HG03520 (cell line): Measurements from ENCODE around the gene LRCOL1.

Experiments used
- ATAC-seq: cut with Tn5 transposase; IDR thresholded peaks from one replicate; pipeline ENCODE4 v1.9.1; 2021; ENCODE audit warnings: mild to moderate bottlenecking, moderate library complexity; ENCODE audit not compliant: unreplicated experiment

LRCOL1 gene

DNA sequence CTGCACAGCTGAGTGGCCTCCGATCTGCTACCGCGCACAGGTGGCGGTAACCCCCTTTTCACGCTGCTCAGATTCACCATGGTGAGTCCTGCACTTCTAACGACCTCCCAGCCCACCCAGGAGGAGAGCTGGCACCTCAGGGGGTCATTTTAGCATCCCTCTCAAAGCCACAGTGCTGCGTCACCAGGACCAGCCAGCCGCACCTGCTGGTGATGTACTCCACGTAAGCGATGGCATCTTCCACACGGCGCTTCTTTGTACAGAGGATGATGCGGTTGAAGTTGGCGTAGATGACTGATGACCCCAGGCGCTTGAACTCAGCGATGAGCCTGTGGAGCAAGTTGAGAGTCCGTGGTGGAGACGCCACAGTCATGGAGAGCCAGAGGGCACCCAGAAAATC is 27.4 kb upstream of the LRCOL1 start:
- ATAC-seq: no peak

DNA sequence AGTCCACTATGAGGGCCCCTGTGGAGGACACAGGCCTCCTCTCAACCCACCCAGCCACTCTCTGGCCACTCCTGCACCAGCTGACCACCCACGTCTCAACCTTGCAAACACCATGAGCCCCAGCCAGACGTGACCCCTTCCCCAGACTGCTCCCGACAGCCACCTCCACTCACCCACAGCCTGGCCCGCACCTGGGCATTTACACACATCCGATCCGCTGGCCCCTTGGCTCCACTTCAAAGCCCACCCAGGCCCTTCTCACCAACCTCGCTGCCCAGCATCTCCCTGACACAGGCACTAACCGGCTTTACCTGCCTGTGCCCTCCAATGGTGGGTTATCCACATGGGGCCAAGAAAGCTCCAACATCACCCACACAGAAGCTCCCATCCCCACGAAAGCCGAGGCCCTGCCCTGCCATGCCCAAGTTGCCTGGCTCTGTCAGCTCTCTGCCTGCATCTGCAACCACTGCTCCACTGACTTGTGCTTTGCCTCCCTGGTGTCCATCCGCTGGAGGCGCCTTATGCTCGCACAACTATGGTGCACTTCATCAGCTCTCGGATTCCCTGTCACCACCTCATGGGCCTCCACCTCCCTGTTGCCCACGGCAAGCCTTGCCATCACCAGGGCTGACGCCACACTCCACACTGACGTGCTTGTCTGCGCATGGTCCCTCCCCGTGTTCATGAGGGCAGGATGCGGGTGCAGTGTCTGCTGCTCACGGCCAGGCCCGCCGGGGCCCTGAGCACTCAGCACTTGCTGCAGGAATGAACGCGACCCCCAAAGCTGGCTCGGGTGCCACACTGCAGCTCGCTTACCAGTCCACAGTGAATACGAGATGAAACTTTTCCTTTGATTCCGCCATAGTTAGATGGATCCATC is 24.9 kb upstream of the LRCOL1 start:
- no peak for ATAC-seq

- no peak for ATAC-seq
Observed at GRCh38 chr12:132634411-132634990, 24.1 kb upstream of the LRCOL1 start.

- ATAC-seq: no peak
Observed at GRCh38 chr12:132633901-132634300, 23.5 kb upstream of the LRCOL1 start.

- no peak for ATAC-seq
Observed at GRCh38 chr12:132633398-132633797, 23.0 kb upstream of the LRCOL1 start.

- ATAC-seq: no peak
Observed at GRCh38 chr12:132632521-132633228, 22.3 kb upstream of the LRCOL1 start.

GRCh38 chr12:132631666-132632065 is 21.3 kb upstream of the LRCOL1 start:
- ATAC-seq: no peak

DNA sequence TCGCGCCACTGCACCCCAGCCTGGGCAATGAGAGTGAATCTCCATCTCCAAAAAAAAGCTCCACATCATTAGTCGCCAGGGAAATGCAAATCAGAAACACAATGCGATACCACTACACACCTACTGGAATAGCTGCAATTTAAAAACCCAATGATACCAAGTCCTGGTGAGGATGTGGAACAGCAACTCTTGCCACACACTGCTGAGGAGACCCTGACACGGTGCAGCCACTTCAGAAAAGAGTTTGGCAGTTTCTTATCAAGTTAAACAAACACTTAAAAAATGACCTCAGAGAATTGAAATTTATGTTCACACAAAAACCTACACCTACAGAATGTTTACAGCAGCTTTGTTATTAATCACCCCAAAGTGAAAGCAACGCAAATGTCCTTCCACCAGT is 20.3 kb upstream of the LRCOL1 start:
- ATAC-seq: no peak

GRCh38 chr12:132629330-132629729 is 18.9 kb upstream of the LRCOL1 start:
- ATAC-seq: no peak

GRCh38 chr12:132625731-132626430 is 15.5 kb upstream of the LRCOL1 start:
- ATAC-seq: no peak

DNA sequence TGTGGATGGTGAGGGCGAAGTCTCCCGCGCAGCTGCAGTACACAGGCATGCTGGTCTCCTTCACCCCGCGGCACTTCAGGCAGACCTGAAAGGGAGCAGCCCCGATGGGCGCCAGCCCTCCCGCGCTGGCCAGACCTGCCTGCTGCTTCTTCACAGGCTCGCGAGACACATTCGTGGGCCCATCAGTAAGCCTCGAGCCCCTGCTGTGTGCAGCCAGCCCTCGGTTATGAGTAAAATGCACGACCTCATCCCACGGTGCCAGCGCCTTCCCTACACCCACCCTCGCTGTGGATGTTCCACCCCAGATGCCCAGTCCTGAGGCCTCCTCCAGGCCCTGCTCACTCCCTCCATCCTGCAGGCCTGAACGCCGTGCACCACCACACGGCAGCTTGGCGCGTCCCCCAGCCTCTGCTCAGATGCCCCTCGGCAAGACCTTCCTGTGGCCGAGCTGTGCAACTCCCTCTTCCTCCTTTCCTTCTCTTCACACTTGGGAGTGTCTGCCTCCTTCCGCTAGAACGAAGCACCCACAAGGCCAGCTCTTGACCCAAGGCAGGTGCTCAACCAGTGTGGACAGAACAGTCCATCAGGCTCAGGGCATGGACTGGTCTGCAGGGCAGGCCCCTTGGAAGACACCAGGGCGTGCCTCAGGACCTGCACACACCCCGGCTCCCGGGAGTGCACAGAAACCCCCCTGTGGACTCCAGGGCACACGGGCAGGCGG is 14.7 kb upstream of the LRCOL1 start:
- ATAC-seq: no peak

- ATAC-seq: no peak
Observed at GRCh38 chr12:132624186-132624855, 13.9 kb upstream of the LRCOL1 start.

- ATAC-seq: no peak
Observed at GRCh38 chr12:132623072-132623869, 12.9 kb upstream of the LRCOL1 start.

DNA sequence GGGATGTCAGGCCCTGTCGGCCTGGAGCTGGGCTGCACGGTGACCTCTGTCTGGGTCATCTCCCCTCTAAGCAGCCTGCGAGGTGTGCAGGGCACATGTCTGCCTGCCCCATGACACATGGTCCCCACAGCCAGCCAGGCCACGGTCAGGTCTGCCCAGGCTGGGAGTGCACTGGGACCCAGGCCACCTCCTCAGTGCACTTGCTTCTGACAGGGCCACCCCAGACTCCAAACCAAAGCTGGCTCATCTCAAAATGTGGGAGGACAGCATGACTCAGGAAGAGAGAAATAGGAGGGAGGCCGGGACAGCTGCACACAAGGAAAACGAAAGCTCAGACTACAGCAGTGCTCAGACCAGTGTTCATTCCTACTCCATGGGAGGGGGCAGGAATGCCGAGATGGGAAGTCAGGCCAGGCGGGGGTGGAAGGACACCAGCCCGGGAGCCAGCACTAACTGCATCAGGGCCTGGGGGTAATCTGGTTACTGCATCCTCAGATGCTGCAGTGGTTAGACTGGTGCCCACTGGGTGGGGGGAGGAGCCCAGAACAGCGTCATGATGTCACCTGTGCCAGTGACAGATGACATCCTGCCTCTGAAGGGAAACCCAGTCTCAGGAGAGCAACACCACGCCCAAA is 12.2 kb upstream of the LRCOL1 start:
- no peak for ATAC-seq

DNA sequence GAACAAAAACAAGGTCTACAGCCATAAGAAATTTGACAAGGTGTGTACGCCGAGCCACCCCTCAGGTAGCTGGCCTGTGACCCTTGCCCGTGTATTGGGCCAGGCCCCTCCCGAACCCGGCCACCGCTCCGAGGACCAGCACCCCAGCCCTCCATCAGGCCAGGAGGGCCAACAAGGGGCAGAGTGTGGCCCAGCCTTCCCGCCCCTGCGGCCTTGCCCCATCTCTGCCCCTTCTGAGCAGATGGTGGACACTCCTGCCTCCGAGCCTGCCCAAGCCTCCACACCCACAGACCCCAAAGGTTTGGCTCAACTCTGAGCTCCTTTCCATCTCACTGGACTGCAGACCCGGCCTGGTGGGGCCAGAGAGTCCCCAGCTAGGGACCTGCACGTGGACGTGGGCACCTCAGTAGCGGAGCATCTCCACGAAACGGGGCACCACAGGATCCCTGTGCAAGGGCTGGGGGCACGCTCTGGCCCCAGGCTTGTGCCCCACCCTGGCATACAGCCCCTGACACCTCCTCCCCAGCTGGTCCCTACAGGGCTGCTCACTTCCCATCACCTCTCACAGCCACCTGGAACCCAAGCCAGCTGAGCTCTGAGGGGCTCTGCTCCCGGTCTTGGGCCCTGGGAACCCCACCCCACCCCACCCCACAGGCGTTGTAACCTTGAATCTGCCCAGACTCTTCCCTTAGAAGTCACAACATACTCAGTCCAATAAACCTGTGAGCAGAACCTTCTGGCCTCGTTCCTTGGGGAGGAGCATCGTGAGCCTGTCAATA is 11.5 kb upstream of the LRCOL1 start:
- ATAC-seq: no peak

GRCh38 chr12:132620899-132621656 is 10.7 kb upstream of the LRCOL1 start:
- ATAC-seq: no peak
